A549 treated with AZD9567 at 1 μM for 4 hours (cell line): ENCODE measurements around the gene PTPRB. TPM values are rescaled to one million over a fixed set of nuclear protein-coding genes. Genes with fewer than 3 reads are reported as not detected.

Experiments used
- total RNA-seq: library from RNA; stranded (reverse); fragments of 200-300 nt; extraction: Qiagen RNA extraction; gene quantifications from 5 replicates; pipeline ENCODE4 v1.2.3, GENCODE V29; 2022; ENCODE audit not compliant: insufficient read depth

PTPRB gene
- total RNA-seq = 0.46 to 0.70 TPM (median 0.58 TPM) in 5 replicates

GRCh38 chr12:70637303-70638085, at the start of gene PTPRB:
Gene PTPRB (minus strand): TSS chr12:70637429. CDS start chr12:70637395, 34 bp downstream.

